SU-DHL-6 (cell line): Measurements from ENCODE around the gene UNC5B.

Source experiments
- CTCF ChIP-seq: fragments of 200-600 bp; sonication (generic); IDR thresholded peaks from one replicate; pipeline ENCODE4 v1.5.1; 2017; ENCODE audit warnings: antibody characterized with exemption, mild to moderate bottlenecking, low read length, moderate library complexity; ENCODE audit not compliant: insufficient read depth, poor library complexity, severe bottlenecking
- EZH2phosphoT487 ChIP-seq: fragments of 200-600 bp; sonication (generic), shearing (Covaris generic); conservative IDR thresholded peaks from 2 replicates; pipeline ENCODE4 v1.6.1; 2018; ENCODE audit warnings: mild to moderate bottlenecking, antibody characterized with exemption, low read length, moderate library complexity, mixed read lengths

GRCh38 chr10:71191551-71192076, 20.8 kb upstream of the UNC5B start:
- TF ChIP-seq CTCF = no peak
- no peak for TF ChIP-seq EZH2phosphoT487
